GM23338 (cell line): ENCODE measurements around the gene SCAMP5. TPM values are rescaled to one million over a fixed set of nuclear protein-coding genes. Genes with fewer than 3 reads are reported as not detected.

Experiments
- ATAC-seq: fragments of 200-7000 bp; cut with Tn5 transposase; 3 replicates; pipeline ENCODE4 v1.9.1; 2020
- DNase-seq: peaks from one replicate; pipeline ENCODE4 v3.0.0-alpha.2; 2015; ENCODE audit warnings: low spot score
- H2AFZ ChIP-seq: fragments of 200-600 bp; sonication (generic); 2 replicates; pipeline ENCODE4 v1.8.0; 2016; ENCODE audit warnings: antibody characterized with exemption, mild to moderate bottlenecking, moderate library complexity
- H3F3A ChIP-seq: fragments of 200-600 bp; sonication (generic); replicated peaks from 2 replicates; pipeline ENCODE4 v1.8.0; 2017; ENCODE audit warnings: antibody characterized with exemption, mixed run types, low read depth
- H3K27ac ChIP-seq: fragments of 200-600 bp; sonication (generic); 2 replicates; pipeline ENCODE4 v1.6.1; 2016; ENCODE audit warnings: low read depth
- H3K27me3 ChIP-seq: fragments of 200-600 bp; sonication (generic); 2 replicates; pipeline ENCODE4 v1.8.0; 2016; ENCODE audit warnings: mild to moderate bottlenecking, mixed run types, moderate library complexity; ENCODE audit not compliant: insufficient read depth
- H3K36me3 ChIP-seq: fragments of 200-600 bp; sonication (generic); 2 replicates; pipeline ENCODE4 v1.8.0; 2016; ENCODE audit warnings: mild to moderate bottlenecking; ENCODE audit not compliant: insufficient read depth
- H3K4me1 ChIP-seq: fragments of 200-600 bp; sonication (generic); 2 replicates; pipeline ENCODE4 v1.8.0; 2016; ENCODE audit warnings: mild to moderate bottlenecking, moderate library complexity; ENCODE audit not compliant: insufficient read depth
- H3K4me2 ChIP-seq: fragments of 200-600 bp; sonication (generic); 2 replicates; pipeline ENCODE4 v1.7.1; 2017; ENCODE audit warnings: mixed run types
- H3K4me3 ChIP-seq: fragments of 200-600 bp; sonication (generic); 2 replicates; pipeline ENCODE4 v1.6.1; 2016; ENCODE audit warnings: mixed run types
- H3K79me2 ChIP-seq: fragments of 200-600 bp; sonication (generic); replicated peaks from 2 replicates; pipeline ENCODE4 v1.8.0; 2017; ENCODE audit warnings: mild to moderate bottlenecking; ENCODE audit not compliant: insufficient read depth
- H3K9me2 ChIP-seq: fragments of 200-600 bp; sonication (generic); 2 replicates; pipeline ENCODE4 v1.8.0; 2017; ENCODE audit not compliant: insufficient read depth
- H4K20me1 ChIP-seq: fragments of 200-600 bp; sonication (generic); replicated peaks from 2 replicates; pipeline ENCODE4 v1.8.0; 2017; ENCODE audit warnings: mild to moderate bottlenecking; ENCODE audit not compliant: insufficient read depth
- H3K27ac Mint-ChIP-seq: 2 replicates; pipeline ENCODE4 v1.8.0; 2020; ENCODE audit warnings: inconsistent platforms, mild to moderate bottlenecking, moderate library complexity, mixed read lengths
- H3K27me3 Mint-ChIP-seq: 3 replicates; pipeline ENCODE4 v1.8.0; 2022; ENCODE audit warnings: low read depth, mild to moderate bottlenecking, moderate library complexity, mixed read lengths, inconsistent platforms; ENCODE audit not compliant: insufficient read depth, poor library complexity
- H3K36me3 Mint-ChIP-seq: 3 replicates; pipeline ENCODE4 v1.8.0; 2021; ENCODE audit warnings: low read depth, mild to moderate bottlenecking, inconsistent platforms, moderate library complexity, mixed read lengths
- H3K4me1 Mint-ChIP-seq: 3 replicates; pipeline ENCODE4 v1.8.0; 2020; ENCODE audit warnings: mild to moderate bottlenecking, inconsistent platforms, mixed read lengths
- H3K4me3 Mint-ChIP-seq: 3 replicates; pipeline ENCODE4 v1.8.0; 2021; ENCODE audit warnings: moderate library complexity, mild to moderate bottlenecking, inconsistent platforms, mixed read lengths
- H3K9me3 Mint-ChIP-seq: 3 replicates; pipeline ENCODE4 v1.8.0; 2020; ENCODE audit warnings: moderate library complexity, mild to moderate bottlenecking, inconsistent platforms, mixed read lengths
- CREB1 ChIP-seq: fragments of 250-450 bp; sonication (Bioruptor Pico); IDR thresholded peaks from 2 replicates; pipeline ENCODE4 v1.5.0; 2020; ENCODE audit warnings: low read depth, mild to moderate bottlenecking, moderate library complexity
- CTCF ChIP-seq, 2 experiments: fragments of 200-600 bp in 1 of 2; sonication (generic) in 1 of 2; conservative IDR thresholded peaks; 2 replicates each; pipeline versions ENCODE4 v1.5.1 to v1.6.1; 2016 to 2017; ENCODE audit warnings: antibody characterized with exemption in 2 of 2, low read depth in 2 of 2, mild to moderate bottlenecking in 2 of 2, moderate library complexity in 1 of 2
- ETS1 ChIP-seq: IDR thresholded peaks from 2 replicates; pipeline ENCODE4 v1.6.1; 2016; ENCODE audit warnings: antibody characterized with exemption
- EZH2 ChIP-seq: fragments of 200-600 bp; sonication (generic); IDR thresholded peaks from one replicate; pipeline ENCODE4 v1.8.0; 2017; ENCODE audit warnings: antibody characterized with exemption, mild to moderate bottlenecking, low read depth; ENCODE audit not compliant: unreplicated experiment
- EZH2phosphoT487 ChIP-seq: fragments of 200-600 bp; sonication (generic); IDR thresholded peaks from one replicate; pipeline ENCODE4 v1.8.1; 2018; ENCODE audit warnings: antibody characterized with exemption; ENCODE audit not compliant: unreplicated experiment
- JUNB ChIP-seq: IDR thresholded peaks from one replicate; pipeline ENCODE4 v1.6.1; 2016; ENCODE audit warnings: antibody characterized with exemption; ENCODE audit not compliant: unreplicated experiment
- NANOG ChIP-seq: IDR thresholded peaks from 2 replicates; pipeline ENCODE4 v1.6.1; 2016; ENCODE audit warnings: antibody characterized with exemption, borderline replicate concordance
- POLR2AphosphoS5 ChIP-seq: IDR thresholded peaks from 2 replicates; pipeline ENCODE4 v1.6.1; 2016; ENCODE audit warnings: antibody characterized with exemption, low read depth
- REST ChIP-seq: IDR thresholded peaks from one replicate; pipeline ENCODE4 v1.6.1; 2018; ENCODE audit warnings: antibody characterized with exemption; ENCODE audit not compliant: unreplicated experiment
- STAT1 ChIP-seq: IDR thresholded peaks from one replicate; pipeline ENCODE4 v1.6.1; 2016; ENCODE audit warnings: antibody characterized with exemption; ENCODE audit not compliant: unreplicated experiment
- ZNF114 ChIP-seq: fragments of 250-450 bp; sonication (Bioruptor Pico); IDR thresholded peaks from 2 replicates; pipeline ENCODE4 v1.5.0; 2020; ENCODE audit warnings: mild to moderate bottlenecking, moderate library complexity
- ZNF331 ChIP-seq: fragments of 250-450 bp; sonication (Bioruptor Pico); IDR thresholded peaks from 2 replicates; pipeline ENCODE4 v1.5.0; 2020; ENCODE audit warnings: low read depth, mild to moderate bottlenecking, moderate library complexity
- ZNF462 ChIP-seq: fragments of 250-450 bp; sonication (Bioruptor Pico); IDR thresholded peaks from 2 replicates; pipeline ENCODE4 v1.5.0; 2020; ENCODE audit warnings: mild to moderate bottlenecking, moderate library complexity
- polyA plus RNA-seq: library from polyadenylated mRNA; unstranded; fragments of >200 nt; fragmentation: Nextera tagmentation; extraction: Ambion mirVana; gene quantifications from 2 replicates; pipeline ENCODE4 v1.2.1, GENCODE V29; 2016
- total RNA-seq: library from RNA; depleted of rRNA; stranded (reverse); fragments of >200 nt; shearing (Covaris generic); gene quantifications from 2 replicates; pipeline ENCODE4 v1.2.3, GENCODE V29; 2014

SCAMP5 gene
- total and polyA plus RNA-seq, 2 experiments from 2014 or later = 12.8 to 43.3 TPM

- H3K4me2 ChIP-seq = no peak overlapping the region
- DNase-seq = no peak
These were observed 71.9 kb downstream of the SCAMP5 start for GRCh38 chr15:75067123-75067830.

More at GRCh38 chr15:75067123-75067830, 71.9 kb downstream of the SCAMP5 start:
- Histone ChIP-seq H2AFZ (no peak overlapping the region), H3K79me2 (no peaks in the 10 kb centered on the region), H4K20me1 (no peaks in the 10 kb centered on the region), H3K27me3 (no peaks in the 10 kb centered on the region), H3F3A (no peaks in the 10 kb centered on the region), H3K36me3 (no peaks in the 10 kb centered on the region), H3K9me2 (no peaks in the 10 kb centered on the region), H3K27ac (no peak overlapping the region), H3K4me1 (no peaks in the 10 kb centered on the region; the same call in 1 of the 2 replicates), H3K4me3 (no peak overlapping the region)
- Mint-ChIP-seq H3K4me1 (peaks cover 3% of the 10 kb centered on the region; the same call in 1 of the 3 replicates), H3K4me3 (no peak overlapping the region), H3K27ac (no peak overlapping the region), H3K27me3 (peaks cover 9% of the 10 kb centered on the region), H3K9me3 (peaks cover 20% of the 10 kb centered on the region), H3K36me3 (peaks cover 19% of the 10 kb centered on the region)
- no peak for ATAC-seq
- TF ChIP-seq JUNB = no peak
- no peak for TF ChIP-seq EZH2
- TF ChIP-seq STAT1 = no peak
- no peak for TF ChIP-seq ETS1
- no peak for TF ChIP-seq NANOG
- TF ChIP-seq CTCF (conservative IDR thresholded peaks at IDR 0.05; ENCODE audit: low read depth in 2 of 2) = no peak
- no peak for TF ChIP-seq ZNF462 (CRISPR knock-in tag)
- no peak for TF ChIP-seq POLR2AphosphoS5
- TF ChIP-seq EZH2phosphoT487 = no peak
- no peak for TF ChIP-seq ZNF331
- TF ChIP-seq CREB1 (CRISPR knock-in tag) = no peak
- TF ChIP-seq ZNF114 (CRISPR knock-in tag) = no peak
- no peak for TF ChIP-seq REST
